NCI-H69 (cell line): ENCODE results near the gene ASTN2.

Experiments used
- DNase-seq: peaks from one replicate; lab custom pipeline; 2025; lab: John Stamatoyannopoulos, UW

Gene ASTN2

GRCh38 chr9:116806075-116806474 is 608.8 kb downstream of the ASTN2 start:
- DNase-seq: no peak

- peak; percentile 93 for DNase-seq
Observed at GRCh38 chr9:116800885-116801284, 614.0 kb downstream of the ASTN2 start.

- DNase-seq: no peak
Observed at GRCh38 chr9:116800074-116800473, 614.8 kb downstream of the ASTN2 start.

GRCh38 chr9:116798521-116798920 is 616.3 kb downstream of the ASTN2 start:
- no peak for DNase-seq

GRCh38 chr9:116797276-116797675 is 617.6 kb downstream of the ASTN2 start:
- no peak for DNase-seq

GRCh38 chr9:116796669-116797068 is 618.2 kb downstream of the ASTN2 start:
- DNase-seq: no peak

GRCh38 chr9:116795821-116796220 is 619.0 kb downstream of the ASTN2 start:
- DNase-seq: peak; percentile 16

GRCh38 chr9:116792271-116792670 is 622.6 kb downstream of the ASTN2 start:
- DNase-seq: peak; percentile 95

- peak; percentile 99 for DNase-seq
Observed at GRCh38 chr9:116791326-116791725, 623.5 kb downstream of the ASTN2 start.

- peak; percentile 72 for DNase-seq
Observed at GRCh38 chr9:116789081-116789480, 625.8 kb downstream of the ASTN2 start.

- DNase-seq: no peak
Observed at GRCh38 chr9:116786737-116787136, 628.1 kb downstream of the ASTN2 start.

- no peak for DNase-seq
Observed at GRCh38 chr9:116777116-116777515, 637.7 kb downstream of the ASTN2 start.

GRCh38 chr9:116774421-116775180 is 640.3 kb downstream of the ASTN2 start:
- peak; percentile 26 for DNase-seq

GRCh38 chr9:116767219-116767618 is 647.6 kb downstream of the ASTN2 start:
- DNase-seq: peak; percentile 93

- DNase-seq: peak; percentile 48
Observed at GRCh38 chr9:116765011-116765410, 649.8 kb downstream of the ASTN2 start.

- DNase-seq: no peak
Observed at GRCh38 chr9:116763770-116764169, 651.1 kb downstream of the ASTN2 start.

GRCh38 chr9:116760636-116761035 is 654.2 kb downstream of the ASTN2 start:
- DNase-seq: no peak

- DNase-seq: peak; percentile 85
Observed at GRCh38 chr9:116757030-116757429, 657.8 kb downstream of the ASTN2 start.

- no peak for DNase-seq
Observed at GRCh38 chr9:116753389-116753788, 661.5 kb downstream of the ASTN2 start.

- no peak for DNase-seq
Observed at GRCh38 chr9:116750510-116750909, 664.3 kb downstream of the ASTN2 start.

- DNase-seq: peak; percentile 52
Observed at GRCh38 chr9:116749772-116750171, 665.1 kb downstream of the ASTN2 start.

GRCh38 chr9:116749176-116749575 is 665.7 kb downstream of the ASTN2 start:
- DNase-seq: peak; percentile 37

GRCh38 chr9:116741742-116742141 is 673.1 kb downstream of the ASTN2 start:
- no peak for DNase-seq

GRCh38 chr9:116741086-116741740 is 673.6 kb downstream of the ASTN2 start:
- DNase-seq: no peak
